Keratinocyte (primary cell): ENCODE measurements around the gene NAIF1.

Source experiments
- EZH2 ChIP-seq: IDR thresholded peaks from one replicate; pipeline ENCODE4 v1.6.1; 2012; ENCODE audit warnings: inconsistent platforms, mild to moderate bottlenecking, low read length, moderate library complexity
- TF ChIP-seq, protein P1 (sequence below), 3 experiments: IDR thresholded peaks in 1 of 3; conservative IDR thresholded peaks in 1 of 3; optimal IDR thresholded peaks in 1 of 3; 2 replicates in 2 of 3; 3 replicates in 1 of 3; pipeline versions ENCODE3 to v1.5.1; 2011; ENCODE audit warnings: low read length in 3 of 3, mild to moderate bottlenecking in 3 of 3, moderate library complexity in 2 of 3, control low read depth in 1 of 3, inconsistent platforms in 1 of 3; ENCODE audit not compliant: insufficient read depth in 2 of 3; ENCODE audit errors: extremely low read depth in 1 of 3

- no peak for TF ChIP-seq EZH2
- TF ChIP-seq, protein P1, sequence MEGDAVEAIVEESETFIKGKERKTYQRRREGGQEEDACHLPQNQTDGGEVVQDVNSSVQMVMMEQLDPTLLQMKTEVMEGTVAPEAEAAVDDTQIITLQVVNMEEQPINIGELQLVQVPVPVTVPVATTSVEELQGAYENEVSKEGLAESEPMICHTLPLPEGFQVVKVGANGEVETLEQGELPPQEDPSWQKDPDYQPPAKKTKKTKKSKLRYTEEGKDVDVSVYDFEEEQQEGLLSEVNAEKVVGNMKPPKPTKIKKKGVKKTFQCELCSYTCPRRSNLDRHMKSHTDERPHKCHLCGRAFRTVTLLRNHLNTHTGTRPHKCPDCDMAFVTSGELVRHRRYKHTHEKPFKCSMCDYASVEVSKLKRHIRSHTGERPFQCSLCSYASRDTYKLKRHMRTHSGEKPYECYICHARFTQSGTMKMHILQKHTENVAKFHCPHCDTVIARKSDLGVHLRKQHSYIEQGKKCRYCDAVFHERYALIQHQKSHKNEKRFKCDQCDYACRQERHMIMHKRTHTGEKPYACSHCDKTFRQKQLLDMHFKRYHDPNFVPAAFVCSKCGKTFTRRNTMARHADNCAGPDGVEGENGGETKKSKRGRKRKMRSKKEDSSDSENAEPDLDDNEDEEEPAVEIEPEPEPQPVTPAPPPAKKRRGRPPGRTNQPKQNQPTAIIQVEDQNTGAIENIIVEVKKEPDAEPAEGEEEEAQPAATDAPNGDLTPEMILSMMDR (optimal IDR thresholded peaks at IDR 0.05 in 1 of 3, IDR thresholded peaks at IDR 0.05 in 1 of 3, conservative IDR thresholded peaks at IDR 0.05 in 1 of 3; ENCODE audit: extremely low read depth in 1 of 3, insufficient read depth in 2 of 3, low read length in 3 of 3): no peak
These were observed 49.3 kb upstream of the NAIF1 start for GRCh38 chr9:128116104-128117083.
